ENCODE measurements around the gene LRP1B.

Gene LRP1B

GRCh38 chr2:141364821-141365220, 766.0 kb downstream of the LRP1B start:
- no peak for TF ChIP-seq CTCF (IDR thresholded peaks at IDR 0.05; ENCODE audit: insufficient read depth, low read depth, low read length, missing control alignments)
- H3K4me3 ChIP-seq (ENCODE audit: low read length), result no peak overlapping the region
- DNase-seq (ENCODE audit: low read depth), result no peak

GRCh38 chr2:141362311-141362710, 768.5 kb downstream of the LRP1B start:
- no peak for TF ChIP-seq CTCF (IDR thresholded peaks at IDR 0.05; ENCODE audit: insufficient read depth, low read depth, low read length, missing control alignments)
- H3K4me3 ChIP-seq (ENCODE audit: low read length), result no peak overlapping the region
- no peak for DNase-seq (ENCODE audit: low read depth)

GRCh38 chr2:141348481-141348880, 782.3 kb downstream of the LRP1B start:
- no peak for TF ChIP-seq CTCF (IDR thresholded peaks at IDR 0.05; ENCODE audit: insufficient read depth, low read depth, low read length, missing control alignments)
- peak; percentile 11 for DNase-seq (ENCODE audit: low read depth)
- no peak overlapping the region for H3K4me3 ChIP-seq (ENCODE audit: low read length)

- H3K4me3 ChIP-seq (ENCODE audit: low read length), result no peak overlapping the region
- peak; percentile 9 for DNase-seq (ENCODE audit: low read depth)
- no peak for TF ChIP-seq CTCF (IDR thresholded peaks at IDR 0.05; ENCODE audit: insufficient read depth, low read depth, low read length, missing control alignments)
Observed at GRCh38 chr2:141341444-141341843, 789.4 kb downstream of the LRP1B start.

- peak; percentile 85 for DNase-seq (ENCODE audit: low read depth)
- TF ChIP-seq CTCF (IDR thresholded peaks at IDR 0.05; ENCODE audit: insufficient read depth, low read depth, low read length, missing control alignments), result no peak
- no peak overlapping the region for H3K4me3 ChIP-seq (ENCODE audit: low read length)
Observed at GRCh38 chr2:141331127-141331526, 799.7 kb downstream of the LRP1B start.

GRCh38 chr2:141329964-141330363, 800.9 kb downstream of the LRP1B start:
- TF ChIP-seq CTCF (IDR thresholded peaks at IDR 0.05; ENCODE audit: insufficient read depth, low read depth, low read length, missing control alignments), result no peak
- DNase-seq (ENCODE audit: low read depth), result no peak
- H3K4me3 ChIP-seq (ENCODE audit: low read length), result no peak overlapping the region

GRCh38 chr2:141323571-141323970, 807.2 kb downstream of the LRP1B start:
- TF ChIP-seq CTCF (IDR thresholded peaks at IDR 0.05; ENCODE audit: insufficient read depth, low read depth, low read length, missing control alignments), result no peak
- H3K4me3 ChIP-seq (ENCODE audit: low read length), result no peak overlapping the region
- no peak for DNase-seq (ENCODE audit: low read depth)
